Activated CD8-positive, alpha-beta T cell treated with anti-CD3 and anti-CD28 coated beads for 36 hours (primary cell): ENCODE results near the gene TLE6. TPM values are rescaled to one million over a fixed set of nuclear protein-coding genes. Genes with fewer than 3 reads are reported as not detected.
"Not testable (repeated sequence)": the region's sequence is repeated elsewhere in the genome, so short reads cannot be mapped to it uniquely, and the experiment has no call there.

Experiments
- ATAC-seq: fragments of 200-7000 bp; cut with Tn5 transposase; one replicate; pipeline ENCODE4 v1.10.0; 2021; ENCODE audit warnings: mild to moderate bottlenecking, moderate library complexity
- CTCF ChIA-PET: fragments of 350-600 bp; sonication (Branson Sonifier 250); formaldehyde crosslinking; loops from one replicate; lab custom pipeline; 2021; ENCODE audit warnings: antibody characterized with exemption; lab: Charles Lee
- POLR2A ChIA-PET: fragments of 350-600 bp; sonication (Branson Sonifier 250); formaldehyde crosslinking; loops from one replicate; lab custom pipeline; 2021; ENCODE audit warnings: antibody characterized with exemption; lab: Charles Lee
- DNase-seq: peaks from one replicate; pipeline ENCODE4 v3.0.0-alpha.2; 2020
- H3K27ac Mint-ChIP-seq: one replicate; pipeline ENCODE4 v1.8.0; 2021; ENCODE audit warnings: mild to moderate bottlenecking, mixed read lengths
- H3K27me3 Mint-ChIP-seq: one replicate; pipeline ENCODE4 v1.8.0; 2021; ENCODE audit warnings: mixed read lengths
- H3K36me3 Mint-ChIP-seq: one replicate; pipeline ENCODE4 v1.8.0; 2021; ENCODE audit warnings: low read depth, mixed read lengths
- H3K4me1 Mint-ChIP-seq: one replicate; pipeline ENCODE4 v1.8.0; 2021; ENCODE audit warnings: low read depth, mixed read lengths
- H3K4me3 Mint-ChIP-seq: one replicate; pipeline ENCODE4 v1.8.0; 2021; ENCODE audit warnings: mild to moderate bottlenecking, moderate library complexity, mixed read lengths
- H3K9me3 Mint-ChIP-seq: one replicate; pipeline ENCODE4 v1.8.0; 2021; ENCODE audit warnings: mixed read lengths
- intact Hi-C: fragments of 100-400 bp; cut with micrococcal nuclease; formaldehyde crosslinking; loops from one replicate; pipeline ENCODE4 v1.10.0; 2022
- total RNA-seq, 2 experiments: library from RNA; stranded (reverse); gene quantifications; one replicate each; pipeline ENCODE4 v1.2.3, GENCODE V29; 2021
- TF ChIP-seq, protein P1 (sequence below): fragments of 200-600 bp; IDR thresholded peaks from one replicate; pipeline ENCODE4 v1.8.0; 2022; ENCODE audit warnings: antibody characterized with exemption, mild to moderate bottlenecking

The TLE6 gene
- total RNA-seq, 2 experiments from 2014 or later: 3.5 to 5.1 TPM

DNA sequence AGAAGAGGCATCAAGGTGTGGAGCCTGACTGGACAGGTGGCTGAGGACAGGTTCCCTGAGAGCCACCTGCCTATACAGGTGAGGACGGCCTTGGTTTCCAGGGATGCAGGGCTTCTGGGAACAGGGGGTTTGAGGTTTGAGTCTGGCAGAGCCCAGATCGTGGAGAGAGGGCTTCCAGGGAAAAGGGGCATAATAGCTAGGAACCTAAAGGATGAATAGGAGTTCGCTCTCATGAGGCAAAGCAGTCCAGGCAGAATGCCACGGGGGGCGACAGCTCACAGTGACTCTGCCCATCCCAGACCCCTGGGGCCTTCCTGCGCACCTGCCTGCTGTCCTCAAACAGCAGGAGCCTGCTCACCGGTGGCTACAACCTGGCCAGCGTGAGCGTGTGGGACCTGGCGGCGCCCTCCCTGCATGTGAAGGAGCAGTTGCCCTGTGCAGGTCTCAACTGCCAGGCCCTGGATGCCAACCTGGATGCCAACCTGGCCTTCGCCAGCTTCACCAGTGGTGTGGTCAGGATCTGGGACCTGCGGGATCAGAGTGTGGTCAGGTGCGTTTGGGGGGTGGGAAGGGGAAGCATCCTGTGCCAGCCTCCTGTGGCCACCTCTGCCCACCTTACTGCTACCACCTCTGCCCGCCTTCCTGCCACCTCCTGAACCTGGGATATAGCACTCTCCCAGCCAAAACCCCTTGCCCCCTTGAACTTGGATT is 12.0 kb downstream of the TLE6 start:
- ATAC-seq (no peak), DNase-seq (no peak)
- ChIA-PET POLR2A (no interaction called here), CTCF (no interaction called here)
- no peaks in the 10 kb centered on the region for H3K9me3 Mint-ChIP-seq
- H3K4me3 Mint-ChIP-seq: no peak overlapping the region
- TF ChIP-seq, protein P1, sequence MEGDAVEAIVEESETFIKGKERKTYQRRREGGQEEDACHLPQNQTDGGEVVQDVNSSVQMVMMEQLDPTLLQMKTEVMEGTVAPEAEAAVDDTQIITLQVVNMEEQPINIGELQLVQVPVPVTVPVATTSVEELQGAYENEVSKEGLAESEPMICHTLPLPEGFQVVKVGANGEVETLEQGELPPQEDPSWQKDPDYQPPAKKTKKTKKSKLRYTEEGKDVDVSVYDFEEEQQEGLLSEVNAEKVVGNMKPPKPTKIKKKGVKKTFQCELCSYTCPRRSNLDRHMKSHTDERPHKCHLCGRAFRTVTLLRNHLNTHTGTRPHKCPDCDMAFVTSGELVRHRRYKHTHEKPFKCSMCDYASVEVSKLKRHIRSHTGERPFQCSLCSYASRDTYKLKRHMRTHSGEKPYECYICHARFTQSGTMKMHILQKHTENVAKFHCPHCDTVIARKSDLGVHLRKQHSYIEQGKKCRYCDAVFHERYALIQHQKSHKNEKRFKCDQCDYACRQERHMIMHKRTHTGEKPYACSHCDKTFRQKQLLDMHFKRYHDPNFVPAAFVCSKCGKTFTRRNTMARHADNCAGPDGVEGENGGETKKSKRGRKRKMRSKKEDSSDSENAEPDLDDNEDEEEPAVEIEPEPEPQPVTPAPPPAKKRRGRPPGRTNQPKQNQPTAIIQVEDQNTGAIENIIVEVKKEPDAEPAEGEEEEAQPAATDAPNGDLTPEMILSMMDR: no peak
- H3K4me1 Mint-ChIP-seq: no peaks in the 10 kb centered on the region
- H3K27ac Mint-ChIP-seq: no peak overlapping the region
- intact Hi-C loops: no loop called here
- H3K27me3 Mint-ChIP-seq: peaks cover 6% of the 10 kb centered on the region
- H3K36me3 Mint-ChIP-seq: no peaks in the 10 kb centered on the region

DNA sequence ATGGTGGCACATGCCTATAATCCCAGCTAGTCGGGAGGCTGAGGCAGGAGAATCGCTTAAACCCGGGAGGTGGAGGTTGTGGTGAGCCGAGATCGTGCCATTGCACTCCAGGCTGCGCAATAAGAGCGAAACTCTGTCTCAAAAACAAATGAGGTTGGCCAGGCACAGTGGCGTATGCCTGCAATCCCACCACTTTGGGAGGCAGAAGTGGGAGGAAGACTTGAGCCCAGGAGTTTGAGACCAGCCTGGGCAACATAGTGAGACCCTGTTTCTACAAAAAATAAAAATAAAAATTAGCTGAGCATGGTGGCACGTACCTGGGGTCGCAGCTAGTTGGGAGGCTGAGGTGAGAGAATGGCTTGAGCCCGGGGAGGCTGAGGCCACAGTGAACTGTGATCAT is 15.0 kb downstream of the TLE6 start:
- H3K27ac Mint-ChIP-seq, POLR2A ChIA-PET, H3K4me1 Mint-ChIP-seq, H3K4me3 Mint-ChIP-seq, ATAC-seq, H3K36me3 Mint-ChIP-seq, H3K27me3 Mint-ChIP-seq, intact Hi-C loops, H3K9me3 Mint-ChIP-seq, DNase-seq: not testable (repeated sequence)
- CTCF ChIA-PET: interaction anchor here (1.0 kb wide), 1 partner anchor 134 kb away, joined by 3 read pairs; no protein-coding TSS in a partner anchor

DNA sequence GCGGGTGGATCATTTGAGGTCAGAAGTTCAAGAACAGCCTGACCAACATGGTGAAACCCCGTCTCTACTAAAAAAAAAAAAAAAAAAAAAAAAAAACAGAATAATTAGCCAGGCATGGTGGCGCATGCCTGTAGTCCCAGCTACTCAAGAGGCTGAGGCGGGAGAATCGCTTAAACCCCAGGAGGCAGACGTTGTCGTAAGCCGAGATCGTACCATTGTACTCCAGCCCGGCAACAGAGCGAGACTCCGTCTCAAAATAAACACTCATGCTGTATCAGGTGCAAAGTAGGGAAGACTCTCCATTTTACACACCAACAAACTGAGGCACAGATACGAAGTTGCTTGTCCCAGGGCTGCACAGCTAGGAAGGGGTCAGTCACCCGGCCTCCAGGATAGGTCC is 15.6 kb downstream of the TLE6 start:
- Mint-ChIP-seq H3K4me3 (no peak overlapping the region), H3K36me3 (no peaks in the 10 kb centered on the region), H3K4me1 (no peaks in the 10 kb centered on the region), H3K27me3 (no peaks in the 10 kb centered on the region), H3K27ac (no peak overlapping the region), H3K9me3 (no peaks in the 10 kb centered on the region)
- ChIA-PET CTCF (interaction anchor here (1.0 kb wide), 1 partner anchor 133 kb away, joined by 3 read pairs; no protein-coding TSS in a partner anchor), POLR2A (no interaction called here)
- TF ChIP-seq, protein P1: no peak
- intact Hi-C loops: no loop called here
- no peak for ATAC-seq
- no peak for DNase-seq

DNA sequence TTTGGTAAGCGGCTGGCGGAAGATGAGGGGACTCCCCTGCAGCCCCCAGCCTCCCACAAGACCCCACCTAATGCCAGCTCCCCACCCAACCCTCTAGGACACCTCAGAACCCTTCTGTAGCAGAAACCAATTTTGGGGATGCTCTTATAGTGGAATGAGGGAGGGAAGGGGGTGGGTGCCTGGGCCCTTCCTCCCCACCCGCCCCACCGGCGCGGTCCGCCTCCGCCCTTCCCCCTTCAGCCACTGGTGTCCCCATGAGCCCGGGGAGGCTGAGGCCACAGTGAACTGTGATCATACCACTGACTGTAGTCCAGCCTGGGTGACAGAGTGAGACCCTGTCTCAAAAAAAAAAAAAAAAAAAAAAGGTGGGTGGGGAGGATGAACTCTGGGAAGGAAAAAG is 16.2 kb downstream of the TLE6 start:
- H3K27me3 Mint-ChIP-seq: no peaks in the 10 kb centered on the region
- POLR2A ChIA-PET: no interaction called here
- H3K36me3 Mint-ChIP-seq: no peaks in the 10 kb centered on the region
- DNase-seq: no peak
- ATAC-seq: no peak
- CTCF ChIA-PET: no interaction called here
- H3K4me3 Mint-ChIP-seq: no peak overlapping the region
- H3K9me3 Mint-ChIP-seq: no peaks in the 10 kb centered on the region
- H3K27ac Mint-ChIP-seq: no peak overlapping the region
- no peaks in the 10 kb centered on the region for H3K4me1 Mint-ChIP-seq
- intact Hi-C loops: no loop called here
- TF ChIP-seq, protein P1: no peak

DNA sequence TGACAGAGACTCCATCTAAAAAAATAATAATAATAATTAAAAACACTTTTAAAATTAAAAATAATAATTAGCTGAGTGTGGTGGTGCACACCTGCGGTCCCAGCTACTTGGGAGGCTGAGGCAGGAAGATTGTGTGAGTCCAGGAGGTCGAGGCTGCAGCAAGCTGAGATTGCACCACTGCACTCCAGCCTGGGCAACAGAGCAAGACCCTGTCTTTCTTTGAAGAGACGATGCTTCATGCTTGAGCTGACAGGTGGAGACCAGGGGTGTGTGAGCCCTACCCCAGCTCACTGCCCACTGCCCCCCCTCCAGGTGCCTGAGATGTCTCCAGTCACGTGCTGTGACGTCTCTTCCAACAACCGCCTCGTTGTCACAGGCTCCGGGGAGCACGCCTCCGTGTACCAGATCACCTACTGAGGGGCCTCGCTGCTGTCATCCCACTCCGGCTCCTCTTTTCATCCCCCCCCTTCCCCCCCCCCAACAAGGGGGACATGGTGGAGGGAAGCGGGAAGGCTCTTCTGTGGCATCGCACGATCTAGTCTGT is 17.3 kb downstream of the TLE6 start:
- H3K9me3 Mint-ChIP-seq: no peaks in the 10 kb centered on the region
- POLR2A ChIA-PET: no interaction called here
- intact Hi-C loops: no loop called here
- DNase-seq (no peak), ATAC-seq (no peak)
- no peaks in the 10 kb centered on the region for H3K36me3 Mint-ChIP-seq
- CTCF ChIA-PET: no interaction called here
- H3K27me3 Mint-ChIP-seq: no peaks in the 10 kb centered on the region
- no peak overlapping the region for H3K27ac Mint-ChIP-seq
- TF ChIP-seq, protein P1: no peak
- no peaks in the 10 kb centered on the region for H3K4me1 Mint-ChIP-seq
- no peak overlapping the region for H3K4me3 Mint-ChIP-seq
